Stimulated activated CD4-positive, alpha-beta T cell treated with anti-CD3 and anti-CD28 coated beads, Interleukin-1b, Interleukin-23, amount 100 ng/mL, for 24 hours (primary cell): ENCODE data around the gene SPDYE17.
"Not testable (repeated sequence)": the region's sequence is repeated elsewhere in the genome, so short reads cannot be mapped to it uniquely, and the experiment has no call there.

Source experiments
- DNase-seq, 4 experiments: peaks; one replicate each; pipeline ENCODE4 v3.0.0-alpha.2; 2020; ENCODE audit warnings: low read depth in 4 of 4, low spot score in 1 of 4

Gene SPDYE17

DNA sequence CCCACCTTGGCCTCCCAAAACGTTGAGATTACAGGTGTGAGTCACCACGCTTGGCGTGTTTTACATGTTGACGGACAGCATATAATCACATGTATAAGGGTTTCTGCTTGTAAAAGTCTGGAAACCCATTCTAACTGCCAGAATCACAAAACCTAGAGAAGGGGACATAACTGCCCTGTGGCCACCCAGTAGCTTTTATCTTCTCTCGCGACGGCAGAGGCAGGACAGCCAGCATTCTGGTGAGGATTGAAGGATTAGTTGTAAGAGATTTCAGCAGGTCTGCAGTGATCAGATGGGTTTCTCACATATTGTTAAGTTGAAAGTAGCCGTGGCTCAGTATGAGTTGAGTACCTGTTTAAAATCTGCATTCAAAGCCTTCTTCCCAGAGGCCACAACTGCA is 59.8 kb downstream of the SPDYE17 start:
- DNase-seq: not testable (repeated sequence)
